ENCODE results near the gene SRSF10. TPM values are rescaled to one million over a fixed set of nuclear protein-coding genes. Genes with fewer than 3 reads are reported as not detected.

The SRSF10 gene
- total RNA-seq, 4 donors from 2014 or later: 75.1 to 97.5 (median 77.3) TPM

GRCh38 chr1:24018611-24019580 is 38.8 kb upstream of the SRSF10 start:
- no peak for TF ChIP-seq CTCF (IDR thresholded peaks at IDR 0.05; ENCODE audit: low read depth)

GRCh38 chr1:24015221-24016210 is 35.4 kb upstream of the SRSF10 start:
- no peak for TF ChIP-seq CTCF (IDR thresholded peaks at IDR 0.05; ENCODE audit: low read depth)

- no peak for TF ChIP-seq CTCF (IDR thresholded peaks at IDR 0.05; ENCODE audit: low read depth)
Observed at GRCh38 chr1:24010650-24011049, 30.5 kb upstream of the SRSF10 start.

GRCh38 chr1:24009406-24009805 is 29.3 kb upstream of the SRSF10 start:
- no peak for TF ChIP-seq CTCF (IDR thresholded peaks at IDR 0.05; ENCODE audit: low read depth)

- TF ChIP-seq CTCF (IDR thresholded peaks at IDR 0.05; ENCODE audit: low read depth): no peak
Observed at GRCh38 chr1:24007079-24007478, 27.0 kb upstream of the SRSF10 start.

- no peak for TF ChIP-seq CTCF (IDR thresholded peaks at IDR 0.05; ENCODE audit: low read depth)
Observed at GRCh38 chr1:24005163-24005562, 25.0 kb upstream of the SRSF10 start.

- TF ChIP-seq CTCF (IDR thresholded peaks at IDR 0.05; ENCODE audit: low read depth): no peak
Observed at GRCh38 chr1:24004132-24004531, 24.0 kb upstream of the SRSF10 start.
